PC-3 (cell line): ENCODE data around the gene UFC1. TPM values are rescaled to one million over a fixed set of nuclear protein-coding genes. Genes with fewer than 3 reads are reported as not detected.
A peak's percentile ranks its signal among the peaks of the same experiment; 100 is the strongest.

ENCODE experiments used
- ATAC-seq: fragments of 200-7000 bp; cut with Tn5 transposase; 2 replicates; pipeline ENCODE4 v1.9.1; 2020; ENCODE audit warnings: mild to moderate bottlenecking, moderate library complexity
- BruUV-seq: library from RNA; stranded (reverse); fragments of 400-500 nt; replicated peaks from 2 replicates; lab custom pipeline; 2021; lab: Mats Ljungman, UMichigan
- CTCF ChIA-PET: fragments of 300-600 bp; sonication (Branson Sonifier 250); formaldehyde crosslinking; loops from one replicate; lab custom pipeline; 2022; ENCODE audit warnings: antibody characterized with exemption; lab: Charles Lee
- POLR2A ChIA-PET: fragments of 300-600 bp; sonication (Branson Sonifier 250); formaldehyde crosslinking; loops from one replicate; lab custom pipeline; 2022; ENCODE audit warnings: antibody characterized with exemption; ENCODE audit not compliant: unreplicated experiment; lab: Charles Lee
- DNase-seq: peaks from one replicate; pipeline ENCODE4 v3.0.0-alpha.2; 2015
- H2AFZ ChIP-seq: fragments of 300-600 bp; sonication (generic); 2 replicates; pipeline ENCODE4 v1.6.0; 2016; ENCODE audit warnings: antibody characterized with exemption, low read length
- H3F3A ChIP-seq: fragments of 300-600 bp; sonication (generic); one replicate; pipeline ENCODE4 v1.6.0; 2017; ENCODE audit warnings: antibody characterized with exemption, low read length, control low read depth, mild to moderate bottlenecking; ENCODE audit not compliant: unreplicated experiment
- H3K27ac ChIP-seq: fragments of 300-600 bp; sonication (generic); 2 replicates; pipeline ENCODE4 v1.5.1; 2016; ENCODE audit warnings: mild to moderate bottlenecking, low read length
- H3K27me3 ChIP-seq: fragments of 300-600 bp; sonication (generic); 2 replicates; pipeline ENCODE4 v1.6.1; 2016; ENCODE audit warnings: low read length, mixed read lengths
- H3K36me3 ChIP-seq: fragments of 300-600 bp; sonication (generic); 2 replicates; pipeline ENCODE4 v1.6.1; 2016; ENCODE audit warnings: low read depth, mixed run types, low read length, mixed read lengths
- H3K4me1 ChIP-seq: fragments of 300-600 bp; sonication (generic); 2 replicates; pipeline ENCODE4 v1.5.1; 2016; ENCODE audit warnings: low read length; ENCODE audit not compliant: insufficient read depth
- H3K4me2 ChIP-seq: fragments of 300-600 bp; sonication (generic); 2 replicates; pipeline ENCODE4 v1.6.0; 2016; ENCODE audit warnings: low read length
- H3K4me3 ChIP-seq: fragments of 300-600 bp; sonication (generic); 2 replicates; pipeline ENCODE4 v1.5.1; 2016; ENCODE audit warnings: mild to moderate bottlenecking, low read length, mixed read lengths
- H3K79me2 ChIP-seq: fragments of 300-600 bp; sonication (generic); 2 replicates; pipeline ENCODE4 v1.6.1; 2017; ENCODE audit warnings: low read length, mixed read lengths
- H3K9ac ChIP-seq: fragments of 300-600 bp; sonication (generic); 2 replicates; pipeline ENCODE4 v1.6.0; 2016; ENCODE audit warnings: mild to moderate bottlenecking, low read length
- H3K9me2 ChIP-seq: fragments of 300-600 bp; sonication (generic); replicated peaks from 2 replicates; pipeline ENCODE4 v1.6.1; 2016; ENCODE audit warnings: mixed run types, low read length, mixed read lengths
- H3K9me3 ChIP-seq: fragments of 300-600 bp; sonication (generic); 2 replicates; pipeline ENCODE4 v1.6.1; 2016; ENCODE audit warnings: low read length, mixed read lengths
- H4K20me1 ChIP-seq: fragments of 300-600 bp; sonication (generic); 2 replicates; pipeline ENCODE4 v1.6.1; 2016; ENCODE audit warnings: low read length, mixed read lengths
- CTCF ChIP-seq: fragments of 300-600 bp; sonication (generic); conservative IDR thresholded peaks from 2 replicates; pipeline ENCODE4 v1.5.1; 2017; ENCODE audit warnings: antibody characterized with exemption, low read depth, mild to moderate bottlenecking, low read length
- EZH2 ChIP-seq: fragments of 300-600 bp; sonication (generic); IDR thresholded peaks from one replicate; pipeline ENCODE4 v1.6.1; 2017; ENCODE audit warnings: antibody characterized with exemption, mild to moderate bottlenecking, low read length; ENCODE audit not compliant: unreplicated experiment
- EZH2phosphoT487 ChIP-seq: fragments of 300-600 bp; sonication (generic); IDR thresholded peaks from 2 replicates; pipeline ENCODE4 v1.6.1; 2018; ENCODE audit warnings: mild to moderate bottlenecking, antibody characterized with exemption, low read length, borderline replicate concordance
- intact Hi-C: fragments of 100-400 bp; cut with micrococcal nuclease; formaldehyde crosslinking; loops from 2 replicates; pipeline ENCODE4 v1.9.0; 2023
- total RNA-seq: library from RNA; depleted of rRNA; stranded (reverse); fragments of >200 nt; gene quantifications from 2 replicates; pipeline ENCODE4 v1.2.3, GENCODE V29; 2014

The UFC1 gene
- total RNA-seq, 1 experiment from 2014 or later: 113 TPM

- Histone ChIP-seq H3K27me3 (no peaks in the 10 kb centered on the region), H3K9me3 (no peaks in the 10 kb centered on the region), H3K9me2 (no peaks in the 10 kb centered on the region), H4K20me1 (no peaks in the 10 kb centered on the region), H2AFZ (no peak overlapping the region), H3K4me2 (no peak overlapping the region), H3K79me2 (peaks cover 16% of the 10 kb centered on the region), H3K36me3 (no peaks in the 10 kb centered on the region), H3F3A (no peaks in the 10 kb centered on the region), H3K27ac (no peak overlapping the region), H3K4me1 (peaks cover 32% of the 10 kb centered on the region), H3K9ac (no peak overlapping the region), H3K4me3 (no peak overlapping the region)
- DNase-seq (peak; percentile 57), ATAC-seq (no peak)
- CTCF ChIA-PET: interaction anchor here (0.6 kb wide), 1 partner anchor 612 kb away, joined by 3 read pairs; no protein-coding TSS in a partner anchor
- POLR2A ChIA-PET: no interaction called here
- BruUV-seq: no TSS peak
- TF ChIP-seq EZH2phosphoT487: no peak
- no peak for TF ChIP-seq EZH2
- peak; percentile 74 for TF ChIP-seq CTCF
- intact Hi-C loops: loop anchor here (10.0 kb wide), 1 partner anchor 564 kb away; the partner anchor contains the start of gene DUSP12
These were observed 26.9 kb downstream of the UFC1 start for GRCh38 chr1:161180639-161181038.

GRCh38 chr1:161182214-161182613 lies 28.4 kb downstream of the UFC1 start:
- no peak overlapping the region for H3K9ac ChIP-seq
- no peaks in the 10 kb centered on the region for H3F3A ChIP-seq
- no peak overlapping the region for H3K4me3 ChIP-seq
- BruUV-seq: no TSS peak
- no peaks in the 10 kb centered on the region for H3K9me3 ChIP-seq
- peaks cover 22% of the 10 kb centered on the region for H3K4me1 ChIP-seq
- POLR2A ChIA-PET: interaction anchor here (0.5 to 1.0 kb wide), 4 partner anchors 10 to 230 kb away, joined by 3 to 12 read pairs (median 3); no protein-coding TSS in a partner anchor
- TF ChIP-seq EZH2 (no peak), EZH2phosphoT487 (no peak), CTCF (no peak)
- peak overlapping the region; percentile 54 for H3K27ac ChIP-seq
- peaks cover under 1% of the 10 kb centered on the region for H3K79me2 ChIP-seq
- intact Hi-C loops: loop anchor here (10.0 kb wide), 1 partner anchor 563 kb away; the partner anchor contains the start of gene DUSP12
- H2AFZ ChIP-seq: peak overlapping the region; percentile 42
- DNase-seq (peak; percentile 77), ATAC-seq (peak; percentile 78)
- H3K9me2 ChIP-seq: no peaks in the 10 kb centered on the region
- CTCF ChIA-PET: interaction anchor here (0.6 to 1.5 kb wide), 4 partner anchors 9 to 200 kb away, joined by 3 to 11 read pairs (median 3); partner anchors contain the start of genes NDUFS2 and TOMM40L
- no peaks in the 10 kb centered on the region for H4K20me1 ChIP-seq
- H3K36me3 ChIP-seq: no peaks in the 10 kb centered on the region
- no peaks in the 10 kb centered on the region for H3K27me3 ChIP-seq
- H3K4me2 ChIP-seq: peak overlapping the region; percentile 18

GRCh38 chr1:161185282-161185682 lies 31.5 kb downstream of the UFC1 start:
- no peak for ATAC-seq
- no peaks in the 10 kb centered on the region for H3K79me2 ChIP-seq
- peaks cover 15% of the 10 kb centered on the region for H3K4me1 ChIP-seq
- H3K27me3 ChIP-seq: no peaks in the 10 kb centered on the region
- no peak overlapping the region for H3K4me3 ChIP-seq
- H4K20me1 ChIP-seq: no peaks in the 10 kb centered on the region
- no peak overlapping the region for H3K27ac ChIP-seq
- intact Hi-C loops: loop anchor here (10.0 kb wide), 1 partner anchor 560 kb away; the partner anchor contains the start of gene DUSP12
- no peaks in the 10 kb centered on the region for H3K36me3 ChIP-seq
- H3K9me2 ChIP-seq: no peaks in the 10 kb centered on the region
- BruUV-seq: no TSS peak
- H3K9me3 ChIP-seq: no peaks in the 10 kb centered on the region
- TF ChIP-seq EZH2 (no peak), CTCF (no peak), EZH2phosphoT487 (no peak)
- no peaks in the 10 kb centered on the region for H3F3A ChIP-seq
- POLR2A ChIA-PET: interaction anchor here (0.6 kb wide), 1 partner anchor 32 kb away, joined by 6 read pairs; no protein-coding TSS in a partner anchor
- H2AFZ ChIP-seq: no peak overlapping the region
- no peak for DNase-seq
- CTCF ChIA-PET: no interaction called here
- no peak overlapping the region for H3K9ac ChIP-seq
- no peak overlapping the region for H3K4me2 ChIP-seq
